ENCODE results near the gene TTLL9. TPM values are rescaled to one million over a fixed set of nuclear protein-coding genes. Genes with fewer than 3 reads are reported as not detected.

The TTLL9 gene
- total RNA-seq, 6 experiments from 2014 or later, result not detected

- DNase-seq (no peak), ATAC-seq (no peak)
- no peak overlapping the region for H3K27ac ChIP-seq
- no peaks in the 10 kb centered on the region for H3K4me1 ChIP-seq
- H3K36me3 ChIP-seq, result no peaks in the 10 kb centered on the region
- no peaks in the 10 kb centered on the region for H3K27me3 ChIP-seq
- H3K4me3 ChIP-seq, result no peak overlapping the region
- intact Hi-C loops (cut with DNase I), result no loop called here
- no peaks in the 10 kb centered on the region for H3K9me3 ChIP-seq
- TF ChIP-seq POLR2A (IDR thresholded peaks at IDR 0.05) (no peak), CTCF (IDR thresholded peaks at IDR 0.05) (no peak)
- WGBS (ENCODE audit: insufficient coverage, low coverage, low lambda C conversion rate, missing lambda C conversion rate), result 76% methylated on average over 6 of the region's 6 CpGs
Measured at GRCh38 chr20:31901615-31902014, 31.2 kb downstream of the TTLL9 start.

GRCh38 chr20:31903627-31904386 lies 33.4 kb downstream of the TTLL9 start:
- Histone ChIP-seq H3K27me3 (no peaks in the 10 kb centered on the region), H3K4me3 (no peak overlapping the region), H3K27ac (no peak overlapping the region), H3K4me1 (no peaks in the 10 kb centered on the region), H3K9me3 (no peaks in the 10 kb centered on the region), H3K36me3 (no peaks in the 10 kb centered on the region)
- 11% methylated on average over 1 of the region's 1 CpG for WGBS (ENCODE audit: insufficient coverage, low coverage, low lambda C conversion rate, missing lambda C conversion rate)
- no peak for ATAC-seq
- DNase-seq, result no peak
- intact Hi-C loops (cut with DNase I), result no loop called here
- TF ChIP-seq POLR2A (IDR thresholded peaks at IDR 0.05), result no peak
- no peak for TF ChIP-seq CTCF (IDR thresholded peaks at IDR 0.05)

DNA sequence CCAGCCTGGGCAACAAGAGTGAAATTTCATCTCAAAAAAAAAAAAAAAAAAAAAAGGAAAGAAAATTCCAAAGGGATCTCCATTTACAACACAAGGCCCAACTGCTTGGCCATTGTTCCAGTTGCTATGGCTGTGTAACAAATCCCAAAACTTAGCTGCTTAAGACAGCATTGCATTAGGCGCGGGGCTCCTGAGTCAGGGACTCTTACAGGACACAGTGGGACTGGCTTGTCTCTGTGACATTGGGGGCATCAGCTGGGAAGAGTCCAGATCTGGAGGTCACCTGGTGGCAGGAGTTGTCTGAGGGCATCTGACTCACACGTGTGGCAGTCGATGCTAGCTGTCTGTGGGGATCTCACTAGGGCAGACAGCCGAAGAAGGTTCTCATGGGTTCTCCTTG lies 35.6 kb downstream of the TTLL9 start:
- Histone ChIP-seq H3K36me3 (no peaks in the 10 kb centered on the region), H3K27me3 (no peaks in the 10 kb centered on the region), H3K27ac (no peak overlapping the region), H3K9me3 (no peaks in the 10 kb centered on the region), H3K4me1 (no peaks in the 10 kb centered on the region), H3K4me3 (no peak overlapping the region)
- DNase-seq, result no peak
- 100% methylated on average over 2 of the region's 5 CpGs for WGBS (ENCODE audit: insufficient coverage, low coverage, low lambda C conversion rate, missing lambda C conversion rate)
- intact Hi-C loops (cut with DNase I), result no loop called here
- no peak for ATAC-seq
- TF ChIP-seq POLR2A (IDR thresholded peaks at IDR 0.05), result no peak
- TF ChIP-seq CTCF (IDR thresholded peaks at IDR 0.05), result no peak

DNA sequence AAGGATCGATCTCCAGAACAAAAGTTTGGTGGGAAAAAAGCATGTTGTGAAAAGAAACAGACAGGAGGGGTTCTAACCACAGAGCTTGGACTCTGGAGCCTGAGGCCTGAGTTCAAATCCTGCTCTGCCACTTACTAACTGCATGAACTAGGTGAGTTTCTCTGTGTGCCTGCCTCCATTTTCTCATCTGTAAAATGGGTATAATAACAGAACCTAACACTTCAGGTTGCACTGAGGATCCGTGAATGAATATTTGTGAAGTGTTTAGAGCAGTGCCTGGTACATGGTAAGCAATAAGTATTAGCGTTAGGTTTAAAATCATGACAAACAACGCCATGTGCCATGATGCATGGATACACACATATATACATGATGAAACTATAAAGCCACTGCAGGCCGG lies 36.6 kb downstream of the TTLL9 start:
- intact Hi-C loops (cut with DNase I), result no loop called here
- ATAC-seq (no peak), DNase-seq (no peak)
- no peak overlapping the region for H3K4me3 ChIP-seq
- WGBS (ENCODE audit: insufficient coverage, low coverage, low lambda C conversion rate, missing lambda C conversion rate), result 90% methylated on average over 5 of the region's 5 CpGs
- H3K36me3 ChIP-seq, result no peaks in the 10 kb centered on the region
- H3K27ac ChIP-seq, result no peak overlapping the region
- H3K4me1 ChIP-seq, result no peaks in the 10 kb centered on the region
- no peak for TF ChIP-seq POLR2A (IDR thresholded peaks at IDR 0.05)
- no peak for TF ChIP-seq CTCF (IDR thresholded peaks at IDR 0.05)
- no peaks in the 10 kb centered on the region for H3K9me3 ChIP-seq
- H3K27me3 ChIP-seq, result no peaks in the 10 kb centered on the region

Data from right lobe of liver (tissue), 6 donors.